Trophoblast cell (in vitro differentiated cells and primary cell): ENCODE results near the gene CYP27C1.

Experiments used
- DNase-seq, 2 donors: peaks; one replicate each; pipeline ENCODE4 v3.0.0-alpha.2; 2016
- H2AFZ ChIP-seq: 2 replicates; pipeline ENCODE4 v1.6.1; 2013; ENCODE audit warnings: low read length, moderate library complexity, mild to moderate bottlenecking; ENCODE audit not compliant: insufficient read depth, poor library complexity
- H2AK5ac ChIP-seq: 2 replicates; pipeline ENCODE4 v1.6.1; 2013; ENCODE audit warnings: mild to moderate bottlenecking, low read length
- H2BK120ac ChIP-seq: 2 replicates; pipeline ENCODE4 v1.6.1; 2013; ENCODE audit warnings: low read length, mild to moderate bottlenecking, moderate library complexity; ENCODE audit not compliant: insufficient read depth, poor library complexity
- H2BK12ac ChIP-seq: 2 replicates; pipeline ENCODE4 v1.6.1; 2013; ENCODE audit warnings: mild to moderate bottlenecking, low read length, moderate library complexity
- H2BK5ac ChIP-seq: 2 replicates; pipeline ENCODE4 v1.6.1; 2013; ENCODE audit warnings: low read length, low read depth, moderate library complexity, mild to moderate bottlenecking; ENCODE audit not compliant: poor library complexity
- H3K14ac ChIP-seq: 2 replicates; pipeline ENCODE4 v1.6.1; 2013; ENCODE audit warnings: mild to moderate bottlenecking, low read length
- H3K18ac ChIP-seq: 2 replicates; pipeline ENCODE4 v1.6.1; 2013; ENCODE audit warnings: mild to moderate bottlenecking, low read length
- H3K23ac ChIP-seq: 2 replicates; pipeline ENCODE4 v1.6.1; 2013; ENCODE audit warnings: low read length
- H3K27ac ChIP-seq: 2 replicates; pipeline ENCODE4 v1.5.1; 2013; ENCODE audit warnings: low read depth, mild to moderate bottlenecking, inconsistent platforms, low read length, moderate library complexity
- H3K27me3 ChIP-seq: 2 replicates; pipeline ENCODE4 v1.6.1; 2013; ENCODE audit warnings: inconsistent platforms, mild to moderate bottlenecking, low read length, moderate library complexity; ENCODE audit not compliant: insufficient read depth
- H3K36me3 ChIP-seq, 2 experiments: 1 replicate in 1 of 2; 2 replicates in 1 of 2; pipeline ENCODE4 v1.6.1; 2013; ENCODE audit warnings: low read length in 2 of 2, mild to moderate bottlenecking in 2 of 2, moderate library complexity in 1 of 2; ENCODE audit not compliant: insufficient read depth in 2 of 2, control insufficient read depth in 1 of 2
- H3K4ac ChIP-seq: 2 replicates; pipeline ENCODE4 v1.6.1; 2013; ENCODE audit warnings: low read depth, mild to moderate bottlenecking, low read length, moderate library complexity
- H3K4me1 ChIP-seq, 2 experiments: 1 replicate in 1 of 2; 2 replicates in 1 of 2; pipeline ENCODE4 v1.6.1; 2013; ENCODE audit warnings: low read length in 2 of 2, mild to moderate bottlenecking in 2 of 2, moderate library complexity in 1 of 2; ENCODE audit not compliant: insufficient read depth in 2 of 2, control insufficient read depth in 1 of 2
- H3K4me2 ChIP-seq: 2 replicates; pipeline ENCODE4 v1.6.1; 2013; ENCODE audit warnings: inconsistent platforms, mild to moderate bottlenecking, low read length, moderate library complexity
- H3K4me3 ChIP-seq: 2 replicates; pipeline ENCODE4 v1.5.1; 2013; ENCODE audit warnings: mild to moderate bottlenecking, low read depth, low read length, inconsistent platforms
- H3K79me1 ChIP-seq: one replicate; pipeline ENCODE4 v1.6.1; 2013; ENCODE audit warnings: low read length
- H3K79me2 ChIP-seq: 2 replicates; pipeline ENCODE4 v1.6.1; 2013; ENCODE audit warnings: low read length, mild to moderate bottlenecking; ENCODE audit not compliant: control insufficient read depth, insufficient read depth, poor library complexity
- H3K9ac ChIP-seq: 2 replicates; pipeline ENCODE4 v1.6.1; 2013; ENCODE audit warnings: mild to moderate bottlenecking, low read length
- H3K9me3 ChIP-seq: 2 replicates; pipeline ENCODE4 v1.6.1; 2013; ENCODE audit warnings: low read depth, mild to moderate bottlenecking, control low read depth, inconsistent platforms, low read length; ENCODE audit not compliant: insufficient read depth
- H4K12ac ChIP-seq: 2 replicates; pipeline ENCODE4 v1.6.1; 2013; ENCODE audit warnings: low read depth, mild to moderate bottlenecking, low read length, moderate library complexity
- H4K8ac ChIP-seq: 2 replicates; pipeline ENCODE4 v1.6.1; 2013; ENCODE audit warnings: low read depth, mild to moderate bottlenecking, low read length, moderate library complexity
- H4K91ac ChIP-seq: one replicate; pipeline ENCODE4 v1.6.1; 2013; ENCODE audit warnings: low read depth, mild to moderate bottlenecking, low read length, moderate library complexity
- WGBS: extraction: QIAGEN DNeasy Blood & Tissue Kit; methylation state at CpG from one replicate; pipeline ENCODE4 v1.1.7; 2013; ENCODE audit warnings: missing lambda C conversion rate; ENCODE audit not compliant: insufficient read length, insufficient coverage; ENCODE audit errors: extremely low coverage; 5-methylcytosine and 5-hydroxymethylcytosine counted together

CYP27C1 gene

GRCh38 chr2:127140538-127140937 is 79.6 kb downstream of the CYP27C1 start:
- Histone ChIP-seq H3K4me2 (no peak overlapping the region), H3K79me1 (no peaks in the 10 kb centered on the region), H3K4ac (no peak overlapping the region), H4K91ac (no peak overlapping the region), H3K23ac (no peak overlapping the region), H4K8ac (no peak overlapping the region), H3K18ac (no peak overlapping the region), H2AFZ (no peak overlapping the region), H2BK120ac (no peak overlapping the region), H3K27ac (no peak overlapping the region), H2BK12ac (no peak overlapping the region), H3K79me2 (no peaks in the 10 kb centered on the region), H3K36me3 (no peaks in the 10 kb centered on the region), H4K12ac (no peak overlapping the region), H2BK5ac (no peak overlapping the region), H3K27me3 (peaks cover 3% of the 10 kb centered on the region), H3K4me1 (no peaks in the 10 kb centered on the region), H3K14ac (no peak overlapping the region), H3K9ac (no peak overlapping the region), H3K4me3 (no peak overlapping the region), H3K9me3 (peaks cover 6% of the 10 kb centered on the region), H2AK5ac (no peak overlapping the region)
- WGBS: no CpG with 5 or more reads among the region's 13 CpGs
- DNase-seq: no peak

- H3K4me2 ChIP-seq: no peak overlapping the region
- H3K14ac ChIP-seq: no peak overlapping the region
- no peak overlapping the region for H2BK12ac ChIP-seq
- H2AK5ac ChIP-seq: no peak overlapping the region
- H3K36me3 ChIP-seq: no peaks in the 10 kb centered on the region
- no peak overlapping the region for H3K23ac ChIP-seq
- H3K9ac ChIP-seq: no peak overlapping the region
- H3K79me1 ChIP-seq: no peaks in the 10 kb centered on the region
- peaks cover 6% of the 10 kb centered on the region for H3K9me3 ChIP-seq
- H4K12ac ChIP-seq: no peak overlapping the region
- WGBS: no CpG with 5 or more reads among the region's 2 CpGs
- H4K8ac ChIP-seq: no peak overlapping the region
- no peak overlapping the region for H2AFZ ChIP-seq
- DNase-seq: peak in 1 of 2 donors; percentile 61
- no peaks in the 10 kb centered on the region for H3K4me1 ChIP-seq
- no peaks in the 10 kb centered on the region for H3K79me2 ChIP-seq
- H3K27ac ChIP-seq: no peak overlapping the region
- no peak overlapping the region for H4K91ac ChIP-seq
- H3K27me3 ChIP-seq: peaks cover 3% of the 10 kb centered on the region
- H2BK120ac ChIP-seq: no peak overlapping the region
- H3K18ac ChIP-seq: no peak overlapping the region
- H2BK5ac ChIP-seq: no peak overlapping the region
- no peak overlapping the region for H3K4me3 ChIP-seq
- no peak overlapping the region for H3K4ac ChIP-seq
These were observed 80.3 kb downstream of the CYP27C1 start for GRCh38 chr2:127139766-127140165.

- Histone ChIP-seq H3K27me3 (peaks cover 3% of the 10 kb centered on the region), H3K9me3 (peaks cover 6% of the 10 kb centered on the region), H3K4me1 (no peaks in the 10 kb centered on the region), H2AK5ac (no peak overlapping the region), H3K79me2 (no peaks in the 10 kb centered on the region), H3K23ac (no peak overlapping the region), H4K12ac (no peak overlapping the region), H3K36me3 (no peaks in the 10 kb centered on the region), H4K8ac (no peak overlapping the region), H2BK5ac (no peak overlapping the region), H2BK120ac (no peak overlapping the region), H3K14ac (no peak overlapping the region), H3K4me2 (no peak overlapping the region), H3K18ac (no peak overlapping the region), H3K4me3 (no peak overlapping the region), H2AFZ (no peak overlapping the region), H3K4ac (no peak overlapping the region), H4K91ac (no peak overlapping the region), H3K79me1 (no peaks in the 10 kb centered on the region), H2BK12ac (no peak overlapping the region), H3K27ac (no peak overlapping the region), H3K9ac (no peak overlapping the region)
- no CpG with 5 or more reads among the region's 12 CpGs for WGBS
- DNase-seq: no peak
These were observed 81.8 kb downstream of the CYP27C1 start for GRCh38 chr2:127138281-127138680.

DNA sequence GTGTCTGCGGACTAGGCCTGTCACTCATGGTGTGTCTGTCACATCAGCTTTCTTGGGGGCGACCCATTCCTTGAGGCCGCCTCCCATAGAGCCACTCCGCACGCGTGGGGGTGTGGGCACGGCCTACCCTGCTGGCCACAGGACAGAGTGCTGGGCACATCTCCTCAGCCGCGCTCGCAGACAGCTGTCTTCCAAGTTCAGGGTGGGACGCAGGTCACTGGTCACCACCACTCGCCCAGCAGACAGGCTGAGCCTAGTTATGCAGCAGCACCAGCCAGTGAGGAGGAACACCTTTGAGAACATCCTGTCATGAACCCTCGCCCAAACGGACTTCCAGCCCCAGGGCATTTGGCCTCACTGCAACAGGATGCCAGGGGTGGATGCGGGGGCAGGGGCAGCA is 82.4 kb downstream of the CYP27C1 start:
- no CpG with 5 or more reads among the region's 15 CpGs for WGBS
- Histone ChIP-seq H3K27me3 (peaks cover 3% of the 10 kb centered on the region), H3K4me1 (no peaks in the 10 kb centered on the region), H2BK5ac (no peak overlapping the region), H2AFZ (no peak overlapping the region), H3K23ac (no peak overlapping the region), H3K4me2 (no peak overlapping the region), H3K79me1 (no peaks in the 10 kb centered on the region), H4K8ac (no peak overlapping the region), H4K91ac (no peak overlapping the region), H2BK12ac (no peak overlapping the region), H3K4me3 (no peak overlapping the region), H3K18ac (no peak overlapping the region), H3K27ac (no peak overlapping the region), H3K14ac (no peak overlapping the region), H3K9me3 (peaks cover 6% of the 10 kb centered on the region), H3K9ac (no peak overlapping the region), H3K79me2 (no peaks in the 10 kb centered on the region), H2BK120ac (no peak overlapping the region), H4K12ac (no peak overlapping the region), H3K36me3 (no peaks in the 10 kb centered on the region), H2AK5ac (no peak overlapping the region), H3K4ac (no peak overlapping the region)
- DNase-seq: no peak
